ENCODE data around the gene TGFBR1.

TGFBR1 gene

DNA sequence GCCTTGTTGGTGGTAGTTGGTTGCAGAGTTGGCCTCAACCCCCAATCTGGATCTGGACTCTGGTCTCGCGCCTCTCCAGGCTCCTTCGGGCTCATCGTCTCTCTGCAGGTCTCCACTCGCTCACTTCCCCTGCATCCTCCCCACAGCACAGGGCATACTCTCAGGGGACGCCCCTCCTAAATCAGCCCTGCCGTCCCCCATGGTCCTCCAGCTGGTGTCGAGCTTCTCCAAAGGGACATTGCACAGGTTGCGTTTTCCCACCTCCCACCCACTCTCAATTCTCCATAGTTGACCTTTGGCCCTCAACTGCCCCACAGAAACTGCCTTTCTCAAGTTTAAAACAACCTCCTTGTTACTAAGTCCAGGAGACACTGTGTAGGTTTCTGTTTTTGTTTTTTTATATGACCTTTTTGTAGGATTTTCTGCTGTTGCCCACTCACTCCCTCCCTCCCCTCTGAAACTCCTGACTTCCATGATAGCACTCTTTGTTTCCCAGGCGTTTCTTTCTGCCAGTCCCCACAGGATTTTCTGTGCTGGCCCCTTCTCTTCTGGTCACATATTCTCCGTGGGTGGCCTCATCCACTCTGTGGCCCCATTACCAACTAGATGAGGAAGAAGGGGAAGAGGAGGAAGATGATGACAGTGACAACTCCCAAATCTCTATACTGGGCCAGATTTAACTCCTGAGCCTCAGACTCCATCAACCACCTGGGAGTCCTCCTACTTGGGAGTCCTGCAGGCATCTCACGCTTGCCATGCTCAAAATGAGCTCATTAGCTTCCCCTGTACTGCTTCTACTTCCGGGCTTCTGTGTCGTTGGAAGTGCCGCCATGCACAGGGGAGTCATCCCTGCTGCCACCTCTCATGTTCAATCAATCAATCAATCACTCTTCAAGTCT, 66.6 kb downstream of the TGFBR1 start:
- DNase-seq (ENCODE audit: low read depth in 2 of 2) = no peak

DNA sequence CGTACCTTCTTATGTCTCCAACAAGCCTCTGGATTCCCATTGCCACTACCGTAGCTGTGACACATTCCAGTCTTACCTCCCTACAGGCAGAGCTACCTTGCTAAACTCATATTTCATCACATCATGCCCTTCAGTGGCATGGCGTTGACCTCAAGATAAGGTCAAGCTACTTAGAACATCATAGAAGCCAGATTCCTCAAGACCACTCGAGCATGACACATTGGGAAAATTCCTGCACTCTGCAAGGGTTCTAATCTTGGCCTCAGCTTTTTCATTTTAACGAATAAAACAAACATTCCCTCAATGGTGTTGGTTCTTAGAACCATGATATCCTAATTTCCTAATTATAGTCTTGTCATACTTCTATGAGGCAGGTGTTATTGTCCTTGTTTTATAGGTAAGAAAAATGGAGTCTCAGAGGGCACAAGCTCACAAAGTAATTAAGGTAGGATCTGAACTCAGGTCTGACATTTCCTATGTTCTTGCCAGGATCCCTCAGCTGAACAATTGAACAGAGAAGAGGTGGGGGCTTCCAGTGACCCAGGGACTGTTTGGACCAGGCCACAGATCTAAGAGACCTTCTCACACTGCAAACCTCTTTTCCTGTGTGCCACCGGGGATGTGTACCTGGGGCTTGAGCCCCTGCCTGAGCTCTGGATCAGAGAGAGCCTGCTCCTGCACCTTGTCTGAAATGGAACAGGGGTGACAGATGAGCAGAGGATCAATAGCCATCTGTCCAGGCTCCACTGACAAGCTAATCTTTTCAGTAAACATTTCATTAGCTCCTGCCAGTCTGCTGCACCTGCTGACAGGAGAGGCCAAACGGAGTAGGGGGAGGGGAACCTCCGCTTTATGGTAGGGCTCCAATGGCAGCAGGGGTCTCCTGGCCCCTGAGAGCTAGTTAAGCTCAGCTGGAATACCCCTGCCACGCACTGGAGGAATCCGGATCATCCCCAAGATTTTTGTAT, 67.5 kb downstream of the TGFBR1 start:
- DNase-seq (ENCODE audit: low read depth in 2 of 2) = no peak

DNA sequence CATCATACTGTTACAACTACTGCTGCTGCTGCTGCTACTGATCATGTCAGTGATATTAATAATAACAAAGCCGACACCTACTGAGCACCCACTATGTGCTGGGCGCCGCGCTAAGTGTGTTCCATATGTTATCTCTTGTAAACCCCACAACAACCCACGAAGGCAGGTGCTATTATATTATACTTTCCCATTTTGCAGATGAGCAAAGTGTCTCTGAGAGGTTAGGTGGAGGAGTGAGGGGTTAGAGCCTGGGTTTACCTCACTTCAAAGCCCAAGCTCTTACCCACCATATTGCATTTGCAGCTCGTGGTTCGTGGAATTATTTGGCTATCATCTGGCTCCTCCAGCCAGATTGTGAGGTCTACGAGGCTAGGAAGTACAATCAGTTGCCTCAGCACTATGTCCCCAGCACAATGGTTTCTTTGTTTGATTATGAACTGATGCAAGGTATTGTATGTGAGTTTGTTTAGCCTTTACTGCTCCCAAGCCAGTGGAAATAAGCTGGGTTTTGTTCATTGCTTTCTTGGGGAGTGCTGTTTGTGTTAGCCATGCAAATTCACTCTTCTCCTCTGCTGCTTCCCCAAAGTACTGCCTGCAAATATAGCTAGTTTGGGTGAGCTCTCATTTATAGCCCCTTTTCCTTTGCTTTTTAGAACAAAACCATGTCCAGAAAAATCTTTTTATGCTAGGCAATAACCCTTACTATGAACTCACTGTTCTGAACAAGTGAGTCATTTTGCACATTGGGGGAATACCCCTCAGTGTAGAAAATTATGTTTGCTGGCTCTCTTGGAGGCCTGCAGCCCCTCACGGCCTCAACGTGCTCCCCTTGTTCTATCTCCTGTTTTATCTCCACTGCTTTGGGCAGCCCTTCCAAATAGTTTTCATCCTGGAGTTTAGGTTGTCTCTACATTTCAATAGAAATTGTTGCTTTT, 68.9 kb downstream of the TGFBR1 start:
- no peak for DNase-seq (ENCODE audit: low read depth in 2 of 2)

DNA sequence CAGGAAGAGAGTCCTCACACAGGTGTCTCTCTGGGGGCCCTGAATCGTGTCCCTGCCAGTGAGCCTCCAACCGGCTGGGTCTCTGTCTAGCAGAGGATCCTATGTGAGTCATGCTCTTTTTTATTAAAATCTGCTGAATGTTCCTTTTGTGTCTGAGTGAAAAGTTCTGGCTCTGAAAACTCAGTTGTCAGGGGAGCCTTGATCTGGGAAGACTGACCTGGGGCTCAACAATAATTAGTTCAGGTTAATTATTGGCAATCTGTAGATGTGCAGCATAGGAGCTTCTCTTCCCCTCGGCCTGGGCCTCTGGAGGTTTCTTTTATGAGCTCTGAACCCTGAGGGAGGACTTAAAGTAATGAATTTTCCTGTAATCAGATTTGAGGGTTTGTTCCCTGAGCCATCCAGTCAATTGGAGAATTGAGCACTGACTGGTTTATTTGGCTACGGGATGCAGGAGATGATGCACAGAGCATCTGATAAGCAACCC, 71.7 kb downstream of the TGFBR1 start:
- DNase-seq (ENCODE audit: low read depth in 2 of 2) = no peak

DNA sequence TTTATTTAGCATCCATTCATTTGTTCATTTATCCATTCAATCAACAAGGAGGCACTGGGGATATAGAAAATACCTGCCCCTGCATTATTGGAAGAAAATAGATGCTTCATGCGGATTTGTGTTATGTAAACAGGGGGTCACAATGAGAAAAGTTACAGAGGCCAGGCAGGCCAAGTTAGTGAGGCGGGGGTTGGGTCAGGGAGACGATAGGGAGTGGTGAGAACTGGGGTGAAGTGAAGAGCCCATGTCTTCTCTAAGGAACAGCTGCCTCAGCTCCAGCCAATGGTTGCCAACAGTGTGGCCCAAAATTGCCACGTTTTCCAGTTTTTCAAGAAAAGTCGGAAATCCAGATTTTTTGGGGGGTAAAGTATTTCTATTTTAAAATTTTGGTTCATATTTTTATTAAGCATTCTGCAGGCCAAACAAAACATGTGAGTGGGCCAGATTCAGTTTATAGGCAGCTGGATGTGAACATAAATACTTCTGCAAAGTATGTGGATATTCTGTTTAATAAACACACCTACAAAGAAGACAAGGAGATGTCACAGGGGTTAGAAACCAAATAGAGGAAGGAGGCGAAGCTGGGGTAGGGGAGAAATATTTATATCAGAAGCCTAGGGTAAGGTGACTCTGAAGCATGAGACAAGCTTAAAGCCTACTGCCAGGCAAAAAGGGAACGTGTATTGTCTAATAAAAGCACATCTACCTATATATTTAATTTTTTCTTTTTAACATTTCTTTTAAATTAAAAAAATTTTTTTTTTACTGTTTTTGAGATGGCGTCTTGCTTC, 72.9 kb downstream of the TGFBR1 start:
- no peak for DNase-seq (ENCODE audit: low read depth in 2 of 2)

DNA sequence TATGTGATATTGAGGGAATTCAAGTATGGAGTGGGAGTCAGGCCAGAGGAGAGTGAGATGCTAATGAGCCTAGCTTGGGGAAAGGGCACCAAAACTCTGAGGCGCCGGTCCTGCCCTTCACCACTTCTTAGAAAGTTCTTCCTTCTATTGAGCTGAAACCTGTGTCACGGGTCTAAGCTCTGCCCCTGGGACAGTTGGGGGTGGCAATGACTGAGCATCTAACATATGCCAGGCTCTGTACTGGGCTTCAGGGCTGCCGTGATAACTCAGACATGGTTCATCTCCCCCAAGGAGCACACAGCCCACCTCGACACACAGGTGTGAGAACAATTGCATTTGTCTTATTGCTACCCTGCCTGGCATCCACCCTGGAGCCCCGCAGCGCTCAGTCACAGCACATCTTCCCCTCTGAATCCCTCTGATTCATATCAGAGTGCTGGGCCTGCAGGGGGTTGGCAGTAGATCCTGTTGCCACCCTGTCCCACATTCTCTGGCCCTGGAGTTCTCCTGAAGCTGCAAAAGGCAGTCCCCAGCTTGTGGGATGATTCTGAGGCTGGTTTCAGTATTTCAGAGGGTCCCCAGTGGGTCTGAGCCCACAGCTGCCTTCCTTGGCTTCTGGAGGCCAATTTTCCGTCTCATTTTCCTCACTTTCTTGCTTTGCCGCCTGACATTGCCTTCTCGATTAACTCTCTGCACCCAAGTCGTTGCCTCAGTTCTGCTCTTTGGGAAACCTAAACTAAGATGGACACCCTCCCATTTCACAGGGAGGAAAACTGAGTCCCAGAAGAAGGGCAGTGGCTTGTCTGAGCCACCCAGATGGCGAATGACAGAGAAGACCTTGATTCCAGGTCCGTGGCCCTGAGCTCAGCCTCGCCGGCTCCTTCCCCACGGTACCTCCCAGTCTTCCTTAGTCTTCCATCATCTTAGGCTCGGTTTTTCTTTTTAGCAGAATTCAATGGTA, 74.3 kb downstream of the TGFBR1 start:
- no peak for DNase-seq (ENCODE audit: low read depth in 2 of 2)

DNA sequence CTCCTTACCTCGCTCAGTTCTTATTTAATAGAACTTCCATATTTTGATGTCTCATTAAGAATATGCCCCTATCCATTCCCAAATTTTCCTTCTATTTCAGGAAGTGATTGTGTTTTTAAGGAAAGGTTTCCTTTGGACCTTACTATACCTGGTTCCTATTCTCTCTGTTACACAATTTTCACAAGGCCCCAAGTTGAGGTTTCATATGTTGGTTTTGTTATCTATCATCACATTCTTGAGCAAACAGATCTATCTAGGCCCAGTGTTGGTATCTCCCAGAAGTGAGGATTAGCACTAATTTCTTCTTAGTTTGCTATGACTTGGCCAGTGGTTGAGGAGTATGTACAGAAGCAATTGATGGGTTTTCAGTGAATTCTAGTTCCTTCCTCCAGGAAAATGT, 75.3 kb downstream of the TGFBR1 start:
- DNase-seq (ENCODE audit: low read depth in 2 of 2) = no peak

DNA sequence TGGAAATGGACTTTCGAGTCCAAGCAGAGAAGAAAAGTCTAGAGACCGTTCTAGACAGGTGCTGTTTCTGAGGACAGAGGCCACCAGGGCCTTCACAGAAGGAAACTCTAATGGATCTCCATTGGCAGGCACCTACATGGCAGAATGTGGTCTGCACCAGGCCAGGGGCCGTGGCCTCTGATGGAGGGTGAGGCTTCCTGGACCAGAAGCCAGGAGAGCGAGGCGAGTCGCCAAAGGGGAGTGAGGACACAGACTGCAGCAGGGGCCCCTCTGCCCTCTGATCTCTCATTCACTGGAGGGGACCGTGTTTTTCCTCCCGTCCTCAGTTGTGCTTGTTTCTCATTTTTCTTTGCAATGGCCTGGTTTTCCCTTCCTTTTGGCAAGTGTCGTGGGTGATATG, 75.7 kb downstream of the TGFBR1 start:
- no peak for DNase-seq (ENCODE audit: low read depth in 2 of 2)

DNA sequence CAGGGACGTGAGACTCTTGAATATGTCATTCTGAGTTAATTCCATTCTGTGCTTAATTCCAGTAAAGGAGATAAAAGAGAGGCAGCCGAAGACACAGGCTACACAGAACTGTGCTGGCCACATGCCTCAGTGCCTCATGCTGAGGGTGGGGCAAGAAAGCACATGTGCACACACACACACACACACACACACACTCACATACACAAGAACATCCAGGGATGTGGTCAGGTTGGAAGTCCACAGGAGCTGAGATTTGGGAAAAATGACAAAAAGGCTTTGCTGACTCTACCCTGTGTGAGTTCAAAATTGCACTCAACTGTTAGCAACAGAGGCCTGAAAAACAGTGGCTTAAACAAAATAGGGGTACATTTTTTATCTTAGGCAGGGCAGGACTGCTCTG, 76.3 kb downstream of the TGFBR1 start:
- DNase-seq (ENCODE audit: low read depth in 2 of 2) = no peak

DNA sequence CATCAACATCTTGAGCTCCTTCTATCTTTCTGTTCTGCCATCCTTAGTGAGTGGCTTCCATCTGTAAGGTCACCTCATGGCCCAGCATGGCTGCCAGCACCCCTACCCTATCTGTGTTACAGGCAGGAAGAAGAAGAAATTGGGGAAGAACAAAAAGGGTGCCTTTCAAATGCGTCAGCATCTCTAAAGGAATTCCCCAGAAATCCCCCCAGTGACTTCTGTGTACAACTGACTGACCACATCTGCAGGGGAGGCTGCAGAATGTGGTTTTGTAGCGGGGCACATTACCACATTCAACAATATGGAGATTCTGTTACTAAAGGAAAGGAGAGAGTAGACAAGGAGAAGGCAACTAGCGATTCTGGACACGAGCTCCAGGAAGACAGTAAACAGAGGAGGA, 76.7 kb downstream of the TGFBR1 start:
- DNase-seq (ENCODE audit: low read depth in 2 of 2) = no peak

DNA sequence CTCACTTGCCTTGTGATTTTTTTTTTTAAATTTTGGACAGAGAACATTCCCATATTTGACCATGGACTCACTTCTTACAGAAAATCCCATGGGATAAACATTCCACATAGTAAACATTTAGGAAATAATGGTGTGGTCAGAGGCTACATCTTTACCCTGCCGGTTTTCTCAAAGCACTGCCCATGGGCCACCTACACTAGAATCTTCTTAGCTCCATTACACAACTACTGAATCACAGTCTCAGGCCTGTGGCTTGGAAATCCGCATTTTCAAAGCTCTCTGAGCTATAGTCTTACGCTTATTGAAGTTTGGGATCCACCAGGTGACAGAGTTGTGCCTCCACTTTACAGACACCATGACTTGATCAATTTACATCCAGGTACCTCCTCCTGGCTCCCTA, 77.4 kb downstream of the TGFBR1 start:
- DNase-seq (ENCODE audit: low read depth in 2 of 2) = no peak

DNA sequence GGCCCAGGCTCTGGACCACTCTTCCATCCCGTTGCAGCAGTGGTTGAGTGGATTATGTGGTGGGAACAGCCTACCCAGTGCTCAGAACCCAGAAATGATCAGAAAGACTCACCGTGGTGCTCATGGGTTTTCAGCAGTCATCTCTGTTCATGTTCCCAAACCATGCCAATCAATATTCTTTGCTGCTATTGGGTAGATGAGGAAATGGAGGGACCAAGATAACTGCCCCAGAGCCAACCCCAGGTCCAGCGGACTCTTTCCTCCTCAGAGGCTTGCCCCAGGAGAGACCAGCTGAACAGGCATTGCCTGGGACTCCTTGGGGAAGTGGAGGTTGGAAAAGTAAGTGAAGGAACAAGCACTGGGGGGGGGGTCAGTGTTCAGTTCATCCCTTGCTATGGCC, 78.7 kb downstream of the TGFBR1 start:
- no peak for DNase-seq (ENCODE audit: low read depth in 2 of 2)

DNA sequence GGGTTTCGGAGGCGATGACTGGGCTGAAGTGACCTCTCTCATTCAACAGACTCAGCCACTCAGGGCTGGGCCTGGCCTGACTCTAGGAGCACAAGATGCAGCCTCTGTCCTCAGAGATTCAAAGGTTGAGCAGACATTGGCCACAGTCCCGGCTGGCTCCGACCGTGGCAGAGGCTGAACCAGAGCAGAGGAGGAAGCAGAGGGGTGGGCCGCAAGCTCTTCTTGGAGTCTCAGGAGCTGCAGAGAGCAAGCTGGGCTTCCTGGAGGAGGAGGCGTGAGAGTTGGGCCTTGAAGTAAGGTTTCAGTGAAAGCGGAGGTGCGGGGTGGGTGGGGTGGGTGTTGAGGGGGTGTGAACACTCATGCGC, 79.2 kb downstream of the TGFBR1 start:
- no peak for DNase-seq (ENCODE audit: low read depth in 2 of 2)

DNA sequence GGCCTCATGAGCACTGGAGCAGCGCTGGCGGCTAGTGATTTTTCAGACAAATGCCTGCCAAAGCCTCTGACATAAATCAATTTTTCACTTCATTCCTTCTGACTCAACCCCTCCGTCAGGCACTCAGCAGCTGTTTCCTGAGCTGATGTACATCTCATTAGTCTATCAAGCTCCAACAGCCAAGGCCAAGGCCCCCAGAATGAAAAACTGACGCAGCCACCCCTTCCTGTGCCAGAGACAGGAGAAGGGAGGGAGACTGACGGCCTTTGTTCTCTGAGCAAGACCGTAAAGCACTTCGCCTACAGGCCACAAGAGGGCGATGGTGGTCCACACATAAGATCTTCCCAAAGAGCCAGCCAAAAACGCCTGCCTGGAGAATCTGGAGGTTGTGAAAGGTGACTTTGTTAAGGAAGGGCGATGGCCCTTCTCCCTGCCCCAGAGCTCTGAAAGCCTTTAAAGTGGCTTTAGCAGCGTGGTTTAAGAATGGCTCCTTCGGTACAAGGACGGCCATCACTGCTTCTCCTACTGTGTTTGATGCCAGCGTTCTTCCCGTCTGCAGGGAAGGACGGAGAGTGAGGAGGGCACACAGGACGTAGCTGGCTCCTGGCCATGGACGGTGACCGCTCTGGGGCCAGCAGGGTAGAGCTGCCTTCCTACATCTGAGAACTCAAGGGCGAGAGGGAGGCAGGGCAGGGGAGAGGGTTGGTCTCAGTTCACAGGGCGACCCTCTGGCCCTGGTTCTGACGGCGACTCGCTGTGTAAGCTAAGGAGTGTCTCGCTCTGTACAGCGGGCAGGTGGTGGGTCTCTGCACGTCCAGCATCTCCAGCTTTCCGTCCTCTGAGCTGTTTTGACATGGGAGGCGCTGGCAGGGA, 79.8 kb downstream of the TGFBR1 start:
- DNase-seq (ENCODE audit: low read depth in 2 of 2) = peak; percentile 49 to 53

DNA sequence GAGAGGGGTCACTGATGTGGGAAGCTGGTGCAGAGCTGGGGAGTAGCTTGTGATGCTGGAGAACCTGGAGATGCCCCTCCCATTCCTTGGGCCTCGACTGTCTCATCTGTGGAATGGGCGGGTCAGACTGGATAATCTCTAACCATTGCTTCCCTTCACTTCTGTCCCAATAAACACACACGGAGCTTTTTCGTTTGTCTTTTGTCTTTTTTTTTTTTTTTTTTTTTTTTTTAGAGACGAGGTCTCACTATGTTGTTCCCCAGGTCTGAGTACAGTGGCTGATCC, 80.4 kb downstream of the TGFBR1 start:
- no peak for DNase-seq (ENCODE audit: low read depth in 2 of 2)

DNA sequence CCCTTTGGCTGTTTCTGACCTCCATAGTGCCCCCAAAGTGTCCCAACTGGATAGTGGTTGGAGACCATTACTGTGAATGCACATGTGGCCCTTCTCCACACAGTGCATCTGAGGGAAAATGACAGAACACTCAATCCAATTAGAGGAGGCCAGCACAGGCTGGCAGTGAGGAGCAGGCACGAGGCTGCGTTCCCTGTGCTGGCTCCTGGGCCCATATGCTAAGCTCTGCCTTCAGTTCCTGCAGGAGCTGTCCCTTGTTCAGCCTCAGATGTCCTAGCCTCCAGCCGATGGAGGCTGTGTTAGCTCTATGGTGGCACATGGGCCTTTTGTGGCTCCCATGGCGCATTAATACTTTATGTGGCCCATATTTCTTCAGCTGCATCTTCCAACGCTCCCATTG, 81.0 kb downstream of the TGFBR1 start:
- no peak for DNase-seq (ENCODE audit: low read depth in 2 of 2)

DNA sequence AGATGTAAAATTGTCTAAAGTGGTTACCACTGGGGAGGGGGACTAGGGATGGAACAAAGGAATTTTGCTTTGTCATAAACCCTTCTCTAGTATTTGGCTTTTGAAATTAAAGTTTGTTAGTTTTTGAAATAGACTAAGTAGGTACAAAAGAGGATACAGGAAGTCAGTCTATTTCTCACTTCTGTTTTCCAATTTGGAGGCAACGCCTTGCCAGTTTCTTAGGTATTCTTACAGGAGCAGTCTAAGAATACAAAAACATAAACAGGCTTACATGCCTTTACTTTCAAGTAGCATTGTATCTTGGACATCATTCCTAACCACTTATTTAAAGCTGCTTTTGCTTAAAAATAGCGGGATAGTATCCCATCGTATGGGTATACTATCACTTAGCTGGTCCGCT, 82.4 kb downstream of the TGFBR1 start:
- no peak for DNase-seq (ENCODE audit: low read depth in 2 of 2)

DNA sequence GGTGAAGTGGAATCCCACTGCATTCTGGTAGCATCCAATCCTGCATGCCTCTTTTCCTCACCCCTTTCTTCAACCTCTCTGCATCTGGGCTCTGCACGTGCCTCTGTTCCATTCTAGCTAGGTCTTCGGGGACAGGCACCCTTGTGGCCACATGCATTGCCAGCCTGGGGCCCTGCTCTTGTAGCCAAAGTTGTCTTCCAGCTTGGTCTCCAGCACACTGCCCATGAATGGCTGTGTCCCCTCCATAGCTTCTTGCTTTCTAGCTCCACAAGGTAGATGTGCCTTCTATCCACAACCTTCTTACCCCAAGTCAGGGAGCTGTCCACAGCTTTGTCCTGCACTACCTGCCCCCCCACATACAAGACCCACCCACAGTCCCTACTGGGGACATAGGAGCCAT, 84.3 kb downstream of the TGFBR1 start:
- DNase-seq (ENCODE audit: low read depth in 2 of 2) = no peak
